ENCODE data around the gene ELK4.

Gene ELK4

GRCh38 chr1:205594846-205595245, 37.0 kb downstream of the ELK4 start:
- TF ChIP-seq FOXP2 (optimal IDR thresholded peaks at IDR 0.05; ENCODE audit: borderline replicate concordance, extremely low read depth, extremely low read length, insufficient read depth) = no peak
- no peak for TF ChIP-seq SIN3A (IDR thresholded peaks at IDR 0.05; ENCODE audit: borderline replicate concordance, insufficient read depth, low read length)
- no peak for TF ChIP-seq TAF1 (IDR thresholded peaks at IDR 0.05; ENCODE audit: borderline replicate concordance, insufficient read depth, low read length)
- TF ChIP-seq REST (IDR thresholded peaks at IDR 0.05; ENCODE audit: insufficient read depth in 1 of 2, low read depth in 2 of 2, low read length in 2 of 2) = no peak
- TF ChIP-seq POLR2AphosphoS5 (IDR thresholded peaks at IDR 0.05; ENCODE audit: low read depth, low read length) = no peak

- TF ChIP-seq SIN3A (IDR thresholded peaks at IDR 0.05; ENCODE audit: borderline replicate concordance, insufficient read depth, low read length) (no peak), REST (IDR thresholded peaks at IDR 0.05; ENCODE audit: insufficient read depth in 1 of 2, low read depth in 2 of 2, low read length in 2 of 2) (no peak), FOXP2 (optimal IDR thresholded peaks at IDR 0.05; ENCODE audit: borderline replicate concordance, extremely low read depth, extremely low read length, insufficient read depth) (no peak), POLR2AphosphoS5 (IDR thresholded peaks at IDR 0.05; ENCODE audit: low read depth, low read length) (no peak)
These were observed 37.8 kb downstream of the ELK4 start for GRCh38 chr1:205593967-205594366.

- TF ChIP-seq REST (IDR thresholded peaks at IDR 0.05; ENCODE audit: insufficient read depth in 1 of 2, low read depth in 2 of 2, low read length in 2 of 2) (no peak), SIN3A (IDR thresholded peaks at IDR 0.05; ENCODE audit: borderline replicate concordance, insufficient read depth, low read length) (no peak), TAF1 (IDR thresholded peaks at IDR 0.05; ENCODE audit: borderline replicate concordance, insufficient read depth, low read length) (no peak), POLR2AphosphoS5 (IDR thresholded peaks at IDR 0.05; ENCODE audit: low read depth, low read length) (no peak), FOXP2 (optimal IDR thresholded peaks at IDR 0.05; ENCODE audit: borderline replicate concordance, extremely low read depth, extremely low read length, insufficient read depth) (no peak)
These were observed 38.3 kb downstream of the ELK4 start for GRCh38 chr1:205593532-205593931.

GRCh38 chr1:205592443-205593003, 39.3 kb downstream of the ELK4 start:
- TF ChIP-seq TAF1 (IDR thresholded peaks at IDR 0.05; ENCODE audit: borderline replicate concordance, insufficient read depth, low read length) (no peak), SIN3A (IDR thresholded peaks at IDR 0.05; ENCODE audit: borderline replicate concordance, insufficient read depth, low read length) (no peak), POLR2AphosphoS5 (IDR thresholded peaks at IDR 0.05; ENCODE audit: low read depth, low read length) (no peak), REST (IDR thresholded peaks at IDR 0.05; ENCODE audit: insufficient read depth in 1 of 2, low read depth in 2 of 2, low read length in 2 of 2) (no peak), FOXP2 (optimal IDR thresholded peaks at IDR 0.05; ENCODE audit: borderline replicate concordance, extremely low read depth, extremely low read length, insufficient read depth) (no peak)
